GM20431 (cell line): ENCODE results near the gene UBE2G2.

ENCODE experiments used
- in situ Hi-C: fragments of 300-500 bp; cut with MseI, MboI; formaldehyde crosslinking; loops from one replicate; pipeline ENCODE4 v1.15.0; 2020; ENCODE audit warnings: low sequenced_read_pairs; ENCODE audit not compliant: unreplicated experiment

Gene UBE2G2

DNA sequence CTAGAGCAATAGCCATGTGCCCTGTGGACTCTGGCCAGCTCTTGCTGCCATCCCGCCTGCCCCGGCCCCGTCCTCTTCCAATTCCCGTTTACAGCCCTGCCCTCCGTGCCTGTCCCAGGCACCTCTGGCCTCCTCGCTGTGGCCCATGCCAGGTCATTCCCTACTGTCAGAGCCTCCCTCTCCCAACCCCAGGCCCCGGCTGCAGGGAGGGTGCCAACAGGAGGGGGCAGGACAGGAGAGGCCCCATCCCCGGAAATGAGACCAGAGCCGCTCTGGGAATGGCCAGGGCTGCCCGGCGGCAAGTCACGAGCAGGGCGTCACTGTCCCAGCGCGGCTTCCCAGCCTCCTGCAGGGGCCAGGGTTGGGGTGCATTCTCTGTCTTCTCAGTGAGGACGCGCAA, 66.8 kb downstream of the UBE2G2 start:
- in situ Hi-C loops, result no loop called here

DNA sequence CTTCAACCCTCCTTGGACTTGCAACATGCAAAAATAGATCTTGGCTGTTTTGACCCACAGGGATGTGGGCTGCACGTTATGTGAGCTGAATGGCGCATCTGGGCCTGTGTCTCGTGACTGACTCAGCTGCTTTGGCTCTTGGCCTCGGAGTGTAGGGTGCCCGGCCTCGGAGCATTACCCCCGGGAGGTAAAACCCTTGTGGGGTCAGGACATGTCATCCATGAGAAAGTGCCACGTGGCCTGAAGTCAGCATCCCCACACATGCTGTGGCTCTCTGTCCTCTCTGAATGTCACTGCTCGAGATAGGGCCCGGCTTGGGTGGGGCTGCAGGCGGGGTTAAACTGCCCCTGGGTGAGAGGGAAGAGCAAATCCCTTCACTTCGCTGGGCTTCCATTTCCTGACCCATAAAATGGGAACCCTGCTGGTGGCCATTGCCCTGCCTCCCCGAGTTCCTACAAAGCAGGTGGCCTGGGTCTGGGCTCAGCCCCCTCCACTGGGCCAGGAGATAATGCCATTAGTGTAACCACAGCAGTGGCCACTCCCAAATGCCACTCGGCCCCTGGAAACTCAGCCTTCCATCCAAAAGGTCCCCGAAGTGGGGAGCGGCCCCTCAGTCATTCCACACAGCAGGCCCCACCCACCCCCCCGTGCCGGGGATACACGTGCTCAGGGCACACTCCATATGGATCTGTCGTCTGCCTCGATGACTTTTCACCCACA, 67.4 kb downstream of the UBE2G2 start:
- in situ Hi-C loops, result no loop called here

DNA sequence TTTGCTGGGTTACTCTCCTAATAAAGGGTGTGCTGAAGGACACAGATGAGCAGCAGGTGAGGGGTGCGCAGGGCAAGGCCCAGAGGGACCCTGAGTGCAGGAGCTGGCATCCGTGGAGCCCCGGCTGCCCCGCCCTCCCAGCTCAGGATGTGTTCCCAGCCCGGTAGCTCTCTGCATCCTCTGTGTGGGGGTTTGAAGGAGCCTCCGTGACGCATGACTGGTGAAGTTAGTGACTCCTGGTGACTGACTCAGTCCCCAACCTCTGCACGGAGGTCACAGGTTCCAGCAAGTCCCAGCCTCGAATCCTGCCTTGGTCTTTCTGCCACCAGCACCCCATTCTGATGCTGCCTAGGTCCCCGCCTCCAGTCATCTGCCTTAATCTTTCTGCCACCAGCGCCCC, 68.7 kb downstream of the UBE2G2 start:
- in situ Hi-C loops, result no loop called here

DNA sequence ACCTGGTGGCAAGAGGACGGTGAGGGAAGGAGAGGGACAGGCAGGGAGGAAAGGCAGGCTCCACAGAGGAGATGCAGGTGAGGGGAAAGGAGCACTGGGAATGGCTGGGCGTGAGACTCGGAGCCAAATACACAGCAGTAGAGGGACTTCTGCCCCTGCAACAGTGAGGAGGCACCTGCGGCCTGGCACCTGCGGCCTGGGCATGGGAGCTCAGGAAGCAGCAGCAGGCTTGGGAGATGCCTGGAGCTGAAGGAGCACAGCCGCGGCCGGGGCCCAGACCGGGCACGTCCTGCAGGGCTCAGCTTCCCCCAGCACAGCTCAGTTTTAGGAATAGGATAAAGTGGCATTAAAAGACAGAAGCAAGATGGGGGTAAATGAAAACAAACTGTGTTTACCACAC, 69.4 kb downstream of the UBE2G2 start:
- in situ Hi-C loops, result no loop called here

DNA sequence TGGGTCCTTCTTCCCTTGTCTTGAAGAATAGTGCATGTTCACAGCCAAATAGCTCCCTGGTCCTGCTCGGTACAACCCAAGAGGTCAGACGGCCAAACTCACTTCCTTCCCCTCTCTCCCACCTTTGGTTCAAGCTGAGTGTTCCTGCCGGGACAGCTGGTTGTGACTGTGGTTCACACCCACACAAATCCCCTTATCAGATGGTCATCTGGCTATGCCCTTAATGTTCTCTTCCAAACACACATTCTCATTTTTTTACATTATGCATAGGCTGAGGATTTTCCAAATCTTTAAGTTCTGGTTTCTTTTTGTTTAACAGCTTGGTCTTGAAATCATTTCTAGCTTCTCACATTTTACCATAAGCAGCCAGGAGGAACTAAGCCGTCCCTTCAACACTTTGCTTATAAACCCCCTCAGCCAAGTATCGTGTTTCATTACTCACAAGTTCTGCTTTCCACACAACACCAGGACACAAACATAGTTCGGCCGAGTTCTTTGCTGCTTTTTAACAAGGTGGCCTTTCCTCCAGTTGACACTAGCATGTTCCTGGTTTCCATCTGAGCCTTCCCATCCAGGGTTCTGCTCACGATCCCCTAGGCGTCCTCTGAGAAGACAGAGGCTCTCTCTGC, 70.6 kb downstream of the UBE2G2 start:
- in situ Hi-C loops, result no loop called here

DNA sequence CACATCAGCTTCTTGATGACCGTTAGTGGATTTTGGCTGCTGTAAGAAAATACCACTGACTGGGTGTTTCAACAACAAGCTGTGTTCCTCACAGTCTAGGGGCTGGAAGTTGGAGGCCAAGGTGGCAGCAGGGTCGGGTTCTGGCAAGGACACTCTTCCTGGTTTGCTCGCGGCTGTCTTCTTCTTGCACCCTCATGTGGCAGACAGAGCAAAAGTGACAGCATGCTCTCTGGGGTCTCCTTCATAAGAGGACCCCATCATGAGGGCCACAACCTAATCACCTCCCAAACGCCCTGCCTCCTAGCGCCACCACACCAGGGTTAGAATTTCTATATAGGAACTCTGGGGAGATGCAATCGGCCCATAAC, 71.6 kb downstream of the UBE2G2 start:
- in situ Hi-C loops, result no loop called here

DNA sequence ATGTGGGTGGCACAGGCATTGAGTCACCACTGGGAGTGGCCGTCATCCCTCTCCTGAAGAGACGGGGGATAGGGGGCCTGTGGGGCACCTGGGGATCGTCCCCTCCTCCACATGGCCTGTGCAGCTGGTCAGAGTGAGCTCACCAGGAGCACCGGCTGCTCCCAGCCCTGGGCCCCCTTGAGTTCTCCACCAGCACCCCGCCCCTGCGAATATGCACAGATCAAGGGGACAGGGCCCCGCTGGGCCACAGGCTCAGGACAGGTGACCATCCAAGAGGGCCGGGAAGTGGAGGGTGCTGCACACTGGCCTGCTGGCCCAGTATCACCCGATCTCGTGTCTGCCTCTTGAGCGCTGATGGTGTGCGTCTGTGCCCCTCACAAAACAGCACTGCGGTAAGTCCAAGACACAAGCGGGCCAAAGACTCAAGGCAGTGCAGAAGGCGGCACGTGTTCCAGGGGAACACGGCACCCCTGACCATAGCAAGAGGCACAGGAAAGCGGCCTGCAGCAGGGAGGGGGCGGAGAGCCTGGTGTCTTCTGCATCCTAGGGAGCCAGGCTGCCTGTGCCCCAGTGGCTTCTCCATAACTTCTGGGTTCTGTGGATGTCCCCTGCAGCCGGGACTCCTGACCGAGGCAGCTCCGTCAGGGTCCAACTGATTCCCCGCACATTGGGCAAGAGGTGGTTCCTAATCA, 72.1 kb downstream of the UBE2G2 start:
- in situ Hi-C loops, result no loop called here

DNA sequence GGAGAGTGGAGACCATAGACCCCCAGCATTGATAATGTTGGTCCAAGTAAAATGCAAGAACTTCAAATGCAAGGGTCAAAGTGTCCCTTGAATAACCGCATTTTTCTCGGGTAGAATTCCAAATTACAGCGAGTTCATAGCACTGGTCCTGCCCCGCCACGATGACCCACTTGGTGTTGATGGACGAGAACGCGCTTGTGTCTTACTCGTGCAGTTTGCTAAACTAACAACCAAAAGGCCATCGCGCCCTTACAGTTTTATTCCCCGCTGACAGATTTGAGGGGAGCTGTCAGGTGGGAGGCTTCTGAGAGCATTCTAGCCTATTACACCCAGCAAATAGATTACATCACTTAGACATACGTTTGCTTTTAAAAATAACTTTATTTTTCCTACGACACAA, 72.9 kb downstream of the UBE2G2 start:
- in situ Hi-C loops, result no loop called here

DNA sequence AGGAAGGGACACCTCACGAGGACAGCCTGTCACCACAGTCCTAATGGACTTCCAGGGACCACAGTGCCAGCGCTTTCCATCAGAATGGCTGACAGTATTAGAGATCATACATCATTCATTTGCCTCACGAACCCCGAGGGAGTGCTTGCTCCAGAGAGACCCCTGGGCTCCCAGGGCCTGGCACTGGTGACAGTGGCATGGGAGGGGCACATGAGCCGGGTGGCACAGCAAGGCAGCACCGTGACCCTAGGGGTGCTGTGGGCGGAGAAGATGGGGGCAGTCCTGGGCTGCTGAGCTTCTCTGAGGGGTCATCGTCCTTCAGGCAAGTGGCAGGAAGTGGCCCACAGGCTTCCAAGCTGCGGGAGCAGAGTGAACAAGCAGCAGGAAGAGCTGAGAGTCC, 73.9 kb downstream of the UBE2G2 start:
- in situ Hi-C loops, result no loop called here

DNA sequence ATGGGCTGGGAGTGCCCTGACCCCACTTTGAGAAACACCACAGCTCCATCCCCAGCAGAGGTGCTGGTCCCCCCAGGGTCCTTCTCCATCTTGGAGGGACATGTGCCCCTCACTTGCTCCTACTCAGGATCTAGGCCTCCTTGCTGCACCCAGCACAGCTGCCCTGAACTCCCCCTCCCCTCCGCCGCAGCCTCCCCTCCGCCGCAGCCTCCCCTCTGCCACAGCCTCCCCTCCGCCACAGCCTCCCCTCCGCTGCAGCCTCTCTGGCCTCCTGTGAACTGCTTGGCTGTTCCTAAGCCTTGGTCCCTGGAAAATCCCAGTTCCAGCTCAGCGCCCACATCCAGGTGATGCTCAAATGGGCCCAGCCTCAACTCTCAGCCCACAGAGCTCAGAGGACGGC, 74.3 kb downstream of the UBE2G2 start:
- in situ Hi-C loops, result no loop called here

DNA sequence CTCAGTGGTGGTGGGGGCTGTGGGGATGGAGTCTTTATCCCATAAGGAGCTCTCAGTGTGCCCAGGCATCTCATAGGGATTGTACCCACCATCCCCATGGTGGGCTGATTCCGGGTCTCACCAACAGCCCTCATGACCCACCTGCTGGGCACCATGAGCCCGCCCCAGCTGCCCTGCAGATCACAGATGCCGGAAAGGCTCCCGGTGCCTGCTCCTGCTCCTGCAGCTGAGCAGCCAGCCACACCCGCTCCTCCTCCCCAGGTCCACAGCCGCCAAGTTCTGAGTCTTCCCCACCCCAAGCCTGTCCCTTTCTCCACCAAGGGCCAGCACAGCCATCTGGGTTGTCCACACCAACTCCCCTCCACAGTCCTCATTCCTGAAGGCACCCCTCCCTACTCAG, 74.8 kb downstream of the UBE2G2 start:
- in situ Hi-C loops, result no loop called here

DNA sequence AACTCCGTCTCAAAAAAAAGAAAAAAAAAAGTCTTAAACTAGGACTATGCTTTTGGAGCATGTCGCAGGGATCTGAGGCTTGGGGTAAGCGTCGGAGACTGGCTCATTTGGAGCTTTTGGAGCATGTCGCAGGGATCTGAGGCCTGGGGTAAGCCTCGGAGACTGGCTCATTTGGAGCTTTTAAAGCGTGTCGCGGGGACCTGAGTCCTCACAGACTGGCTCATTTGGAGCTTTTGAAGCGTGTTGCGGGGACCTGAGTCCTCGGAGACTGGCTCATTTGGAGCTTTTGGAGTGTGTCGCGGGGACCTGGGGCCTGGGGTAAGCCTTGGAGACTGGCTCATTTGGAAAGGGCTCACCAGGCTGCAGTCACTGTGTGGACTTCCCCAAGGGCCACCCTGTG, 76.7 kb downstream of the UBE2G2 start:
- in situ Hi-C loops, result no loop called here

DNA sequence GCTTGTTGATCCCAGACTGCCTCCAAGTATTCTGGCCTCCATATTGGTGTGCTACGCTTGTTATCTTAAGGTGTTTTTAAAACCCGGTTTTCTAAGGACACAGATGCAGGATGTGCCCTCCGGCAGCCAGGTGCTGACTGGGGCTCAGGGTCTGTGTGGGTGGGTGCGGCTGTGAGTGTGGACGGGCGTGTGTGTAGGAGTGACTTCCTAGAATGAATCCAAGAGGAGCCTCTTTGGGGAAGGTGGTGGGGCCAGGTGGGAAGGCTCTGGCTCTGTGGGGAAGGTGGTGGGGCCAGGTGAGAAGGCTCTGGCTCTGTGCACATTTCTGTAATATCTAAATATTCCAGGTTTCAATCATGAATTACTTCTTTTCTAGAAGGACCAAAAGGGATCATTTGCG, 77.4 kb downstream of the UBE2G2 start:
- in situ Hi-C loops, result no loop called here

DNA sequence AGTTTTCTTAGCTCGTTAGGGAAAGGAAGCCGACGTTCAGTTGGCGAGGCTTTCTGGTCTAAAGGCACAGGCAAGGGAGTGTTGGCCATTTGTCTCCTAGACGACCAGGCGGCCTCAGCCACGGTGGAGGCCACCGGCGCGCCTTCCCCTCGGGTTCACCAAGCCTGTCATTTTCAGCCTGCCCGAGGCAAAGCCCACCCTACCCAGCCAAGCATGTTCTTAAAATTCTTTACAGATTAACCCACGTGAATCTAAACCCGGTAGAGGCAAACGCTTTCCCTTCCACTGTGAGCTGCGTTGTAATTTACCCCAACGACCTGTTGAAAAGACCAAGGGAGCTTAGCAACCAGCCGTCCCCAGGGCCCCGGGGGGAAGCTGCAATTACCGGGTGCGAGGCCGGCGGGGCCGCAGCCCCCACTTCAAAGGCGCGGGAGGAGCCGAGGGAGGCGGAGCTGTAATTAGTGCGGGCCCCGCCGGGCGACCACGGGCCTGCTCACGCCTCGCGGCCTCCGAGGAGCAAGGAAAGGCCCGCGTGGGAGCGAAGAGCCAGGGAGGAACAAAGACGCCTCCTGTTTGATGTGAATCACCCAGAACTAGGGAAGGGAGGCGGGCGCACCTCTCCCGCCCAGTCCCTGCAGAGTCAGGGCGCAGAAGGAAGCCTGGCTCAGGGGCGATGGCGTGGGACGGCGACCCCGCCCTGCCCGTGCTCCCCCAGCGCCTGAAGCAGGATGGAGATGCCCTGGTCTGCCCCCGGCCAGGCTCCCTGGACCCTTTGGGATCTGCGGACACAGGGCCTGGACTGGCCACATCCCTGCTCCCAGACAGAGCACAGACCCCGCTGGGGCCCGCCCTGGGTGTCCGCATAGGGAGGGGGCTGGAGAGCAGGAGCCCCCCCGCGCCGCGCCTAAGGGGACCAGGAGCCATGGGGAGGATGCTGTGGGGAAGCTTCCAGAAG, 78.2 kb downstream of the UBE2G2 start:
- in situ Hi-C loops, result no loop called here

DNA sequence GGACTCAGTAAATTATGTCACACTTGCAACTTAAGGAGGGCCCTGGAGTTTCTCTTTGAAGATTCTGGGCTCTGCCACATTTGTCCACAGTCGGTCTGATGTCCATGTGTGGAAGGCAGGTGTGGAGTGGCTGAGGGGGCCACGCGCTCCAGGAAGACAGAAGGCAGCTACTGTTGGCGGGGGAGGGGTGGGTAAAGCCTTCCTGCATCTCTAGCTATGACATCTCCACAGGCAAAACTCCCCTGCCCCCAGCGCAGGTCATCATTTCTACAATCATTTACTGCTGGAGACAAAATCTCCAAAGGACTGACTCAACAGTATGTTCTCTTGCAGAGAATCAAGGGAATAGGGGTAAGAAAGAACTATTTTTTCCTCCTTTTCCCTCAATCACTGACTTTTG, 78.9 kb downstream of the UBE2G2 start:
- in situ Hi-C loops, result no loop called here

DNA sequence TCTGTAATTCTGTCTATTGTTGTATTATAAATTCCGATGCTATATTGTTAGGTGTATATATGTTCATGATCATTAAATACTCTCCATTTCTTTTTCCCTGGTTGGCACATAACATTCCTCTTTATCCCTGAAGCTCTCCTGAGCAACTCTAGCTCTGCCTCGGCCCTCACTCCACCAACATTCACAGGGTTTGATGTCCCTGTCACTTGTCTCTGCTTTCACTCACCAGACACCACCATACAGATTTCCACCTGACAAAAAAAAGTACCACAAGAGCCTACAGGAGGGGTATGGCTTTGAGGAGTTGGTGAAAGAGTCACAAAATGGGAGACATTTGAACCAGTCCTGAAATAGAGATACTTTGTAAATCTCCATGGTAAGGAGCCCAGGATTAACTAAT, 81.5 kb downstream of the UBE2G2 start:
- in situ Hi-C loops, result no loop called here
